GM23338 (cell line): ENCODE results near the gene TAS2R40. TPM values are rescaled to one million over a fixed set of nuclear protein-coding genes. Genes with fewer than 3 reads are reported as not detected.

Experiments used
- ATAC-seq: fragments of 200-7000 bp; cut with Tn5 transposase; 3 replicates; pipeline ENCODE4 v1.9.1; 2020
- DNase-seq: peaks from one replicate; pipeline ENCODE4 v3.0.0-alpha.2; 2015; ENCODE audit warnings: low spot score
- H2AFZ ChIP-seq: fragments of 200-600 bp; sonication (generic); 2 replicates; pipeline ENCODE4 v1.8.0; 2016; ENCODE audit warnings: antibody characterized with exemption, mild to moderate bottlenecking, moderate library complexity
- H3F3A ChIP-seq: fragments of 200-600 bp; sonication (generic); replicated peaks from 2 replicates; pipeline ENCODE4 v1.8.0; 2017; ENCODE audit warnings: antibody characterized with exemption, mixed run types, low read depth
- H3K27ac ChIP-seq: fragments of 200-600 bp; sonication (generic); 2 replicates; pipeline ENCODE4 v1.6.1; 2016; ENCODE audit warnings: low read depth
- H3K27me3 ChIP-seq: fragments of 200-600 bp; sonication (generic); 2 replicates; pipeline ENCODE4 v1.8.0; 2016; ENCODE audit warnings: mild to moderate bottlenecking, mixed run types, moderate library complexity; ENCODE audit not compliant: insufficient read depth
- H3K36me3 ChIP-seq: fragments of 200-600 bp; sonication (generic); 2 replicates; pipeline ENCODE4 v1.8.0; 2016; ENCODE audit warnings: mild to moderate bottlenecking; ENCODE audit not compliant: insufficient read depth
- H3K4me1 ChIP-seq: fragments of 200-600 bp; sonication (generic); 2 replicates; pipeline ENCODE4 v1.8.0; 2016; ENCODE audit warnings: mild to moderate bottlenecking, moderate library complexity; ENCODE audit not compliant: insufficient read depth
- H3K4me2 ChIP-seq: fragments of 200-600 bp; sonication (generic); 2 replicates; pipeline ENCODE4 v1.7.1; 2017; ENCODE audit warnings: mixed run types
- H3K4me3 ChIP-seq: fragments of 200-600 bp; sonication (generic); 2 replicates; pipeline ENCODE4 v1.6.1; 2016; ENCODE audit warnings: mixed run types
- H3K79me2 ChIP-seq: fragments of 200-600 bp; sonication (generic); replicated peaks from 2 replicates; pipeline ENCODE4 v1.8.0; 2017; ENCODE audit warnings: mild to moderate bottlenecking; ENCODE audit not compliant: insufficient read depth
- H3K9me2 ChIP-seq: fragments of 200-600 bp; sonication (generic); 2 replicates; pipeline ENCODE4 v1.8.0; 2017; ENCODE audit not compliant: insufficient read depth
- H4K20me1 ChIP-seq: fragments of 200-600 bp; sonication (generic); replicated peaks from 2 replicates; pipeline ENCODE4 v1.8.0; 2017; ENCODE audit warnings: mild to moderate bottlenecking; ENCODE audit not compliant: insufficient read depth
- H3K27ac Mint-ChIP-seq: 2 replicates; pipeline ENCODE4 v1.8.0; 2020; ENCODE audit warnings: inconsistent platforms, mild to moderate bottlenecking, moderate library complexity, mixed read lengths
- H3K27me3 Mint-ChIP-seq: 3 replicates; pipeline ENCODE4 v1.8.0; 2022; ENCODE audit warnings: low read depth, mild to moderate bottlenecking, moderate library complexity, mixed read lengths, inconsistent platforms; ENCODE audit not compliant: insufficient read depth, poor library complexity
- H3K36me3 Mint-ChIP-seq: 3 replicates; pipeline ENCODE4 v1.8.0; 2021; ENCODE audit warnings: low read depth, mild to moderate bottlenecking, inconsistent platforms, moderate library complexity, mixed read lengths
- H3K4me1 Mint-ChIP-seq: 3 replicates; pipeline ENCODE4 v1.8.0; 2020; ENCODE audit warnings: mild to moderate bottlenecking, inconsistent platforms, mixed read lengths
- H3K4me3 Mint-ChIP-seq: 3 replicates; pipeline ENCODE4 v1.8.0; 2021; ENCODE audit warnings: moderate library complexity, mild to moderate bottlenecking, inconsistent platforms, mixed read lengths
- H3K9me3 Mint-ChIP-seq: 3 replicates; pipeline ENCODE4 v1.8.0; 2020; ENCODE audit warnings: moderate library complexity, mild to moderate bottlenecking, inconsistent platforms, mixed read lengths
- EZH2 ChIP-seq: fragments of 200-600 bp; sonication (generic); IDR thresholded peaks from one replicate; pipeline ENCODE4 v1.8.0; 2017; ENCODE audit warnings: antibody characterized with exemption, mild to moderate bottlenecking, low read depth; ENCODE audit not compliant: unreplicated experiment
- JUNB ChIP-seq: IDR thresholded peaks from one replicate; pipeline ENCODE4 v1.6.1; 2016; ENCODE audit warnings: antibody characterized with exemption; ENCODE audit not compliant: unreplicated experiment
- POLR2AphosphoS5 ChIP-seq: IDR thresholded peaks from 2 replicates; pipeline ENCODE4 v1.6.1; 2016; ENCODE audit warnings: antibody characterized with exemption, low read depth
- STAT1 ChIP-seq: IDR thresholded peaks from one replicate; pipeline ENCODE4 v1.6.1; 2016; ENCODE audit warnings: antibody characterized with exemption; ENCODE audit not compliant: unreplicated experiment
- ZNF114 ChIP-seq: fragments of 250-450 bp; sonication (Bioruptor Pico); IDR thresholded peaks from 2 replicates; pipeline ENCODE4 v1.5.0; 2020; ENCODE audit warnings: mild to moderate bottlenecking, moderate library complexity
- polyA plus RNA-seq: library from polyadenylated mRNA; unstranded; fragments of >200 nt; fragmentation: Nextera tagmentation; extraction: Ambion mirVana; gene quantifications from 2 replicates; pipeline ENCODE4 v1.2.1, GENCODE V29; 2016
- total RNA-seq: library from RNA; depleted of rRNA; stranded (reverse); fragments of >200 nt; shearing (Covaris generic); gene quantifications from 2 replicates; pipeline ENCODE4 v1.2.3, GENCODE V29; 2014
- TF ChIP-seq, protein P1 (sequence below): IDR thresholded peaks from 2 replicates; pipeline ENCODE4 v1.6.1; 2016; ENCODE audit warnings: antibody characterized with exemption
- TF ChIP-seq, protein P2 (sequence below): IDR thresholded peaks from one replicate; pipeline ENCODE4 v1.6.1; 2018; ENCODE audit warnings: antibody characterized with exemption; ENCODE audit not compliant: unreplicated experiment
- TF ChIP-seq, protein P3 (sequence below), 2 experiments: fragments of 200-600 bp in 1 of 2; sonication (generic) in 1 of 2; conservative IDR thresholded peaks; 2 replicates each; pipeline versions ENCODE4 v1.5.1 to v1.6.1; 2016 to 2017; ENCODE audit warnings: antibody characterized with exemption in 2 of 2, low read depth in 2 of 2, mild to moderate bottlenecking in 2 of 2, moderate library complexity in 1 of 2
- TF ChIP-seq, protein P4 (sequence below): fragments of 250-450 bp; sonication (Bioruptor Pico); IDR thresholded peaks from 2 replicates; pipeline ENCODE4 v1.5.0; 2020; ENCODE audit warnings: mild to moderate bottlenecking, moderate library complexity

TAS2R40 gene
- total and polyA plus RNA-seq, 2 experiments from 2014 or later = not detected

DNA sequence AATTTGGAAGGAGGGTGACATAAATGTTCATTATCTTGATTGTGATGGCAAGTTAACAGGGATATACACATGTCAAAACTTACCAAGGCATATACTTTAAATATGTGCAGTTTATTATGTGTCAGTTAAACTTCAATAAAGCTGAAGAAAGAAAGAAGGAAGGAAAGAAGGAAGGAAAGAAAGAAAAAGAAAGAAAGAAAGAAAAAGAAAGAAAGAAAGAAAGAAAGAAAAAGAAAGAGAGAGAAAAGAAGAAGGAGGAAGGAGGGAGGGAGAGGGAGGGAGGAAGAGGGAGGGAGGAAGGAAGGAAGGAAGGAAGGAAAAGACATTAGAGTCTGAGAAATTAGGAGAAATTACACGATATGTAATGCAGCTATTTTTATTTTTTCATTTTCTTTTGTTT lies 25.5 kb downstream of the TAS2R40 start:
- no peak for TF ChIP-seq JUNB
- Mint-ChIP-seq H3K9me3 (no peaks in the 10 kb centered on the region), H3K4me3 (no peak overlapping the region), H3K27me3 (no peaks in the 10 kb centered on the region), H3K36me3 (no peaks in the 10 kb centered on the region), H3K27ac (no peak overlapping the region), H3K4me1 (no peaks in the 10 kb centered on the region)
- H3K36me3 ChIP-seq = no peaks in the 10 kb centered on the region
- no peak overlapping the region for H3K27ac ChIP-seq
- DNase-seq = no peak
- H3F3A ChIP-seq = no peaks in the 10 kb centered on the region
- no peaks in the 10 kb centered on the region for H3K79me2 ChIP-seq
- H2AFZ ChIP-seq = no peak overlapping the region
- no peaks in the 10 kb centered on the region for H3K27me3 ChIP-seq
- ATAC-seq = no peak
- H3K4me3 ChIP-seq = no peak overlapping the region
- H3K9me2 ChIP-seq = no peaks in the 10 kb centered on the region
- no peaks in the 10 kb centered on the region for H3K4me1 ChIP-seq
- H4K20me1 ChIP-seq = no peaks in the 10 kb centered on the region
- no peak overlapping the region for H3K4me2 ChIP-seq

DNA sequence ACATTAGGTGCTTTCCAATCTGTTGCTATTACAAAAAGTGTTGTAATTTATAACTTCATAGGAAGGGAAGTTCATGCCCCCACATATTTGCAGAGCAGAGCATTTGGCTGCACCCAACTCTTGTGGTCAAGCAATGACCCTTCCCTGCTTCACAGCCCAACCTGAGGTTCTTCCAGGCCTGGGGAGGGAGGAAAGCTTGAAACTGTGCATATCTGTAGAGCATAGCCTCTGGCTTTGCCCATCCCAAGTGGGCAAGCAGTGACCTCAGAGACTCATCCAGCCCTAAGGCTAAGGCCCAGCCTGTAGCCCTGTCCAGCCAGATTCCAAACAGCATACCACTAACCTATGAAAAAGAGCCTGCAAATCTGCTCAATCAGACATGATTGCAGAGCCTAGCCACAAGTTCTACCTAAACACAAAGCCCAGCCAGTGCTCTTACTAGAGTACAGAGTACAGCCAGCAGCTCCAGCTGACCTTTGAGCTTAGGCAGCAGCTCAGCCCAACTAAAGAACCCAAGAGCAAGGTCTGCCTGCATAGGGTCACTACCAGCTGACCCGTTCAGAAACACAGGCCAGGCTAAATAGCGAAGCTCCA lies 27.0 kb downstream of the TAS2R40 start:
- Histone ChIP-seq H3K4me2 (no peak overlapping the region), H4K20me1 (no peaks in the 10 kb centered on the region), H3K4me1 (no peaks in the 10 kb centered on the region), H3K27ac (no peak overlapping the region), H3K79me2 (no peaks in the 10 kb centered on the region), H2AFZ (no peak overlapping the region), H3K9me2 (no peaks in the 10 kb centered on the region), H3K27me3 (no peaks in the 10 kb centered on the region), H3K36me3 (no peaks in the 10 kb centered on the region), H3F3A (no peaks in the 10 kb centered on the region), H3K4me3 (no peak overlapping the region)
- Mint-ChIP-seq H3K27me3 (no peaks in the 10 kb centered on the region), H3K36me3 (no peaks in the 10 kb centered on the region), H3K4me1 (no peaks in the 10 kb centered on the region), H3K27ac (no peak overlapping the region), H3K9me3 (no peaks in the 10 kb centered on the region), H3K4me3 (no peak overlapping the region)
- no peak for DNase-seq
- ATAC-seq = no peak
- TF ChIP-seq, protein P1, sequence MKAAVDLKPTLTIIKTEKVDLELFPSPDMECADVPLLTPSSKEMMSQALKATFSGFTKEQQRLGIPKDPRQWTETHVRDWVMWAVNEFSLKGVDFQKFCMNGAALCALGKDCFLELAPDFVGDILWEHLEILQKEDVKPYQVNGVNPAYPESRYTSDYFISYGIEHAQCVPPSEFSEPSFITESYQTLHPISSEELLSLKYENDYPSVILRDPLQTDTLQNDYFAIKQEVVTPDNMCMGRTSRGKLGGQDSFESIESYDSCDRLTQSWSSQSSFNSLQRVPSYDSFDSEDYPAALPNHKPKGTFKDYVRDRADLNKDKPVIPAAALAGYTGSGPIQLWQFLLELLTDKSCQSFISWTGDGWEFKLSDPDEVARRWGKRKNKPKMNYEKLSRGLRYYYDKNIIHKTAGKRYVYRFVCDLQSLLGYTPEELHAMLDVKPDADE = no peak
- no peak for TF ChIP-seq POLR2AphosphoS5
- no peak for TF ChIP-seq EZH2
- TF ChIP-seq STAT1 = no peak
- TF ChIP-seq ZNF114 (CRISPR knock-in tag) = no peak
- TF ChIP-seq, protein P2, sequence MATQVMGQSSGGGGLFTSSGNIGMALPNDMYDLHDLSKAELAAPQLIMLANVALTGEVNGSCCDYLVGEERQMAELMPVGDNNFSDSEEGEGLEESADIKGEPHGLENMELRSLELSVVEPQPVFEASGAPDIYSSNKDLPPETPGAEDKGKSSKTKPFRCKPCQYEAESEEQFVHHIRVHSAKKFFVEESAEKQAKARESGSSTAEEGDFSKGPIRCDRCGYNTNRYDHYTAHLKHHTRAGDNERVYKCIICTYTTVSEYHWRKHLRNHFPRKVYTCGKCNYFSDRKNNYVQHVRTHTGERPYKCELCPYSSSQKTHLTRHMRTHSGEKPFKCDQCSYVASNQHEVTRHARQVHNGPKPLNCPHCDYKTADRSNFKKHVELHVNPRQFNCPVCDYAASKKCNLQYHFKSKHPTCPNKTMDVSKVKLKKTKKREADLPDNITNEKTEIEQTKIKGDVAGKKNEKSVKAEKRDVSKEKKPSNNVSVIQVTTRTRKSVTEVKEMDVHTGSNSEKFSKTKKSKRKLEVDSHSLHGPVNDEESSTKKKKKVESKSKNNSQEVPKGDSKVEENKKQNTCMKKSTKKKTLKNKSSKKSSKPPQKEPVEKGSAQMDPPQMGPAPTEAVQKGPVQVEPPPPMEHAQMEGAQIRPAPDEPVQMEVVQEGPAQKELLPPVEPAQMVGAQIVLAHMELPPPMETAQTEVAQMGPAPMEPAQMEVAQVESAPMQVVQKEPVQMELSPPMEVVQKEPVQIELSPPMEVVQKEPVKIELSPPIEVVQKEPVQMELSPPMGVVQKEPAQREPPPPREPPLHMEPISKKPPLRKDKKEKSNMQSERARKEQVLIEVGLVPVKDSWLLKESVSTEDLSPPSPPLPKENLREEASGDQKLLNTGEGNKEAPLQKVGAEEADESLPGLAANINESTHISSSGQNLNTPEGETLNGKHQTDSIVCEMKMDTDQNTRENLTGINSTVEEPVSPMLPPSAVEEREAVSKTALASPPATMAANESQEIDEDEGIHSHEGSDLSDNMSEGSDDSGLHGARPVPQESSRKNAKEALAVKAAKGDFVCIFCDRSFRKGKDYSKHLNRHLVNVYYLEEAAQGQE = no peak
- TF ChIP-seq, protein P3, sequence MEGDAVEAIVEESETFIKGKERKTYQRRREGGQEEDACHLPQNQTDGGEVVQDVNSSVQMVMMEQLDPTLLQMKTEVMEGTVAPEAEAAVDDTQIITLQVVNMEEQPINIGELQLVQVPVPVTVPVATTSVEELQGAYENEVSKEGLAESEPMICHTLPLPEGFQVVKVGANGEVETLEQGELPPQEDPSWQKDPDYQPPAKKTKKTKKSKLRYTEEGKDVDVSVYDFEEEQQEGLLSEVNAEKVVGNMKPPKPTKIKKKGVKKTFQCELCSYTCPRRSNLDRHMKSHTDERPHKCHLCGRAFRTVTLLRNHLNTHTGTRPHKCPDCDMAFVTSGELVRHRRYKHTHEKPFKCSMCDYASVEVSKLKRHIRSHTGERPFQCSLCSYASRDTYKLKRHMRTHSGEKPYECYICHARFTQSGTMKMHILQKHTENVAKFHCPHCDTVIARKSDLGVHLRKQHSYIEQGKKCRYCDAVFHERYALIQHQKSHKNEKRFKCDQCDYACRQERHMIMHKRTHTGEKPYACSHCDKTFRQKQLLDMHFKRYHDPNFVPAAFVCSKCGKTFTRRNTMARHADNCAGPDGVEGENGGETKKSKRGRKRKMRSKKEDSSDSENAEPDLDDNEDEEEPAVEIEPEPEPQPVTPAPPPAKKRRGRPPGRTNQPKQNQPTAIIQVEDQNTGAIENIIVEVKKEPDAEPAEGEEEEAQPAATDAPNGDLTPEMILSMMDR (conservative IDR thresholded peaks at IDR 0.05; ENCODE audit: low read depth in 2 of 2) = no peak
- TF ChIP-seq, protein P4, sequence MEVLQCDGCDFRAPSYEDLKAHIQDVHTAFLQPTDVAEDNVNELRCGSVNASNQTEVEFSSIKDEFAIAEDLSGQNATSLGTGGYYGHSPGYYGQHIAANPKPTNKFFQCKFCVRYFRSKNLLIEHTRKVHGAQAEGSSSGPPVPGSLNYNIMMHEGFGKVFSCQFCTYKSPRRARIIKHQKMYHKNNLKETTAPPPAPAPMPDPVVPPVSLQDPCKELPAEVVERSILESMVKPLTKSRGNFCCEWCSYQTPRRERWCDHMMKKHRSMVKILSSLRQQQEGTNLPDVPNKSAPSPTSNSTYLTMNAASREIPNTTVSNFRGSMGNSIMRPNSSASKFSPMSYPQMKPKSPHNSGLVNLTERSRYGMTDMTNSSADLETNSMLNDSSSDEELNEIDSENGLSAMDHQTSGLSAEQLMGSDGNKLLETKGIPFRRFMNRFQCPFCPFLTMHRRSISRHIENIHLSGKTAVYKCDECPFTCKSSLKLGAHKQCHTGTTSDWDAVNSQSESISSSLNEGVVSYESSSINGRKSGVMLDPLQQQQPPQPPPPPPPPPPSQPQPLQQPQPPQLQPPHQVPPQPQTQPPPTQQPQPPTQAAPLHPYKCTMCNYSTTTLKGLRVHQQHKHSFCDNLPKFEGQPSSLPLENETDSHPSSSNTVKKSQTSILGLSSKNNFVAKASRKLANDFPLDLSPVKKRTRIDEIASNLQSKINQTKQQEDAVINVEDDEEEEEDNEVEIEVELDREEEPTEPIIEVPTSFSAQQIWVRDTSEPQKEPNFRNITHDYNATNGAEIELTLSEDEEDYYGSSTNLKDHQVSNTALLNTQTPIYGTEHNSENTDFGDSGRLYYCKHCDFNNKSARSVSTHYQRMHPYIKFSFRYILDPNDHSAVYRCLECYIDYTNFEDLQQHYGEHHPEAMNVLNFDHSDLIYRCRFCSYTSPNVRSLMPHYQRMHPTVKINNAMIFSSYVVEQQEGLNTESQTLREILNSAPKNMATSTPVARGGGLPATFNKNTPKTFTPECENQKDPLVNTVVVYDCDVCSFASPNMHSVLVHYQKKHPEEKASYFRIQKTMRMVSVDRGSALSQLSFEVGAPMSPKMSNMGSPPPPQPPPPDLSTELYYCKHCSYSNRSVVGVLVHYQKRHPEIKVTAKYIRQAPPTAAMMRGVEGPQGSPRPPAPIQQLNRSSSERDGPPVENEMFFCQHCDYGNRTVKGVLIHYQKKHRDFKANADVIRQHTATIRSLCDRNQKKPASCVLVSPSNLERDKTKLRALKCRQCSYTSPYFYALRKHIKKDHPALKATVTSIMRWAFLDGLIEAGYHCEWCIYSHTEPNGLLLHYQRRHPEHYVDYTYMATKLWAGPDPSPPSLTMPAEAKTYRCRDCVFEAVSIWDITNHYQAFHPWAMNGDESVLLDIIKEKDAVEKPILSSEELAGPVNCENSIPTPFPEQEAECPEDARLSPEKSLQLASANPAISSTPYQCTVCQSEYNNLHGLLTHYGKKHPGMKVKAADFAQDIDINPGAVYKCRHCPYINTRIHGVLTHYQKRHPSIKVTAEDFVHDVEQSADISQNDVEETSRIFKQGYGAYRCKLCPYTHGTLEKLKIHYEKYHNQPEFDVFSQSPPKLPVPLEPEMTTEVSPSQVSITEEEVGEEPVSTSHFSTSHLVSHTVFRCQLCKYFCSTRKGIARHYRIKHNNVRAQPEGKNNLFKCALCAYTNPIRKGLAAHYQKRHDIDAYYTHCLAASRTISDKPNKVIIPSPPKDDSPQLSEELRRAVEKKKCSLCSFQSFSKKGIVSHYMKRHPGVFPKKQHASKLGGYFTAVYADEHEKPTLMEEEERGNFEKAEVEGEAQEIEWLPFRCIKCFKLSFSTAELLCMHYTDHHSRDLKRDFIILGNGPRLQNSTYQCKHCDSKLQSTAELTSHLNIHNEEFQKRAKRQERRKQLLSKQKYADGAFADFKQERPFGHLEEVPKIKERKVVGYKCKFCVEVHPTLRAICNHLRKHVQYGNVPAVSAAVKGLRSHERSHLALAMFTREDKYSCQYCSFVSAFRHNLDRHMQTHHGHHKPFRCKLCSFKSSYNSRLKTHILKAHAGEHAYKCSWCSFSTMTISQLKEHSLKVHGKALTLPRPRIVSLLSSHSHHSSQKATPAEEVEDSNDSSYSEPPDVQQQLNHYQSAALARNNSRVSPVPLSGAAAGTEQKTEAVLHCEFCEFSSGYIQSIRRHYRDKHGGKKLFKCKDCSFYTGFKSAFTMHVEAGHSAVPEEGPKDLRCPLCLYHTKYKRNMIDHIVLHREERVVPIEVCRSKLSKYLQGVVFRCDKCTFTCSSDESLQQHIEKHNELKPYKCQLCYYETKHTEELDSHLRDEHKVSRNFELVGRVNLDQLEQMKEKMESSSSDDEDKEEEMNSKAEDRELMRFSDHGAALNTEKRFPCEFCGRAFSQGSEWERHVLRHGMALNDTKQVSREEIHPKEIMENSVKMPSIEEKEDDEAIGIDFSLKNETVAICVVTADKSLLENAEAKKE (CRISPR knock-in tag) = no peak
